Measurements from ENCODE around the gene SLC17A5. TPM values are rescaled to one million over a fixed set of nuclear protein-coding genes. Genes with fewer than 3 reads are reported as not detected.
A peak's percentile ranks its signal among the peaks of the same experiment; 100 is the strongest.

The SLC17A5 gene
- total RNA-seq, 6 donors from 2014 or later, result 13.0 to 32.5 (median 22.3) TPM

DNA sequence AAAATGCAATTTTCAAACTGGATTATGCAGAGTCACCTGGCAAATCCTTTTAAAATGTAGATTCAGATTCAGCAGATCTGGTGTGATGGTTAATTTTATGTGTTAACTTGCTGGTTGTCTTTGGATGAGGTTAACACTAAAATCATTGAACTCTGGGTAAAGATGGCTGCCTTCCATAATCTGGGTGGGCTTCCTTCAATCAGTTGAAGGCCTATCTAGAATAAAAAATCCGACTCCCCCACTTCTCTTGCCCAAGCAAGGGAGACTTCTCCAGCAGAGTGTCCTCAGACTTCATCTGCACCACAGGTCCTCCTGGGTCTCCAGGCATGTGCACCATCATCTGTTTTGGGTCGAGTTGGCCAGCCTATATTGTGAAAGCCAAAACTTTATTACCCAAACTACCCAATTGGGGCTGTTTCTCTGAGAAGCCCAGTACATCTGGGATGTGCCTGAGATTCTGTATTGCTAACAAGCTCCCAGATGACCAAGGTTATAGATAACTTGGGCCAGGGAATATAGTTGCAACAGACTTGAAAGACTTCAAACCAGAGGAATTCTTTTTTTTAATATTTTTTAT lies 1.6 kb upstream of the SLC17A5 start:
- H3K36me3 ChIP-seq, result no peaks in the 10 kb centered on the region
- no peak for DNase-seq
- no peaks in the 10 kb centered on the region for H3K27me3 ChIP-seq
- TF ChIP-seq POLR2AphosphoS5 (IDR thresholded peaks at IDR 0.05) (no peak), EP300 (IDR thresholded peaks at IDR 0.05) (no peak), POLR2A (IDR thresholded peaks at IDR 0.05) (no peak)
- TF ChIP-seq, protein P1, sequence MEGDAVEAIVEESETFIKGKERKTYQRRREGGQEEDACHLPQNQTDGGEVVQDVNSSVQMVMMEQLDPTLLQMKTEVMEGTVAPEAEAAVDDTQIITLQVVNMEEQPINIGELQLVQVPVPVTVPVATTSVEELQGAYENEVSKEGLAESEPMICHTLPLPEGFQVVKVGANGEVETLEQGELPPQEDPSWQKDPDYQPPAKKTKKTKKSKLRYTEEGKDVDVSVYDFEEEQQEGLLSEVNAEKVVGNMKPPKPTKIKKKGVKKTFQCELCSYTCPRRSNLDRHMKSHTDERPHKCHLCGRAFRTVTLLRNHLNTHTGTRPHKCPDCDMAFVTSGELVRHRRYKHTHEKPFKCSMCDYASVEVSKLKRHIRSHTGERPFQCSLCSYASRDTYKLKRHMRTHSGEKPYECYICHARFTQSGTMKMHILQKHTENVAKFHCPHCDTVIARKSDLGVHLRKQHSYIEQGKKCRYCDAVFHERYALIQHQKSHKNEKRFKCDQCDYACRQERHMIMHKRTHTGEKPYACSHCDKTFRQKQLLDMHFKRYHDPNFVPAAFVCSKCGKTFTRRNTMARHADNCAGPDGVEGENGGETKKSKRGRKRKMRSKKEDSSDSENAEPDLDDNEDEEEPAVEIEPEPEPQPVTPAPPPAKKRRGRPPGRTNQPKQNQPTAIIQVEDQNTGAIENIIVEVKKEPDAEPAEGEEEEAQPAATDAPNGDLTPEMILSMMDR (IDR thresholded peaks at IDR 0.05), result no peak
- H3K4me3 ChIP-seq, result peak overlapping the region in 1 of 4 donors; percentile 94
- peaks cover 0 to 26% (median 13%) of the 10 kb centered on the region in 4 donors for H3K4me1 ChIP-seq
- no peak for ATAC-seq (ENCODE audit: low FRiP score in 2 of 2)
- no peaks in the 10 kb centered on the region for H3K9me3 ChIP-seq
- H3K27ac ChIP-seq, result peak overlapping the region in 3 of 4 donors; percentile 98
- 71 to 88% methylated on average over 2 of the region's 2 CpGs for WGBS, 2 donors

DNA sequence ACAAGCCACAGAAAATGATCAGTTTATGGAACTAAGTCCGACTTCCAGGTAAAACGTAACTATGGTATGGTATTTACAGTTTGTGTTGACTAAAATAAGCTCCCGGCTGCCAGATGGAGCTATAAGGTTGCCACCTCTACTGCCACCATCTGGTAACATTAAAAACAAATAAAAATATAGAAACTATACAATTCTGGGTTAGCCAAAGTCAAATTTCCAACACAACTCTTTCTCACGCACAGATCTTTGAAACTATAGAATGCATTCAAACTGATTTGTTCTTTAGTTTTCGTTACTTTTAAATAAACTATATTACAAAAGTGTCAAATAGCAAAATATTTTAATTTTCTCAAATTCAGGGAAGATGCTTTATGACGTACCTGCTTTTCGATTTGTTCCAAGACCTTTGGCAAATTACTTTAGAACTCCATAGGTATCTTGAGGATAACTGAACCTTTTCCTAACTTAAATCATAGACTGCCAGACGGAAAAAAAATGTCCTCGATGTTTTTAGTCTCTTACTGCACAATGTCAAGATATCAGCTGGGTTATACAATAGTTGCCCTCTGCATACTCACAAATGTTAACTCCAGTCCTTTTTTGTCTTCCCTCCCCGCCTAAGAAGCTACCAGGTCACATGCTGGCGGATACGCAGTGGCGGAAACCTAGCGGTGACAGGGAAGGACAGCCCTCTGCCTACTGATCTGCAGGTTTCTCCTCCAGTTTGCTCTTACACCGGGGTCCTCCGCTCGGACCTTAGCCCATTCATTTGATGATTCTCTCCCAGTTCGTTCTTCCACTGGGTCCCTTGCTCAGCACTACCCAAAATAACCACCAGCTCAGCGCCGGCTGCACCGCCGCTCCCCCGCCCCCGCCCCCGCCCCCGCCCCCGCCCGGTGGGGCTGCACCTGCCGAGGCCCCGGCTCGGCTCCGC lies 888 bp downstream of the SLC17A5 start:
- Histone ChIP-seq H3K27me3 (no peaks in the 10 kb centered on the region), H3K27ac (peak overlapping the region; percentile 98 to 99 (median 98)), H3K4me1 (peaks cover 0 to 26% (median 13%) of the 10 kb centered on the region in 4 donors), H3K4me3 (peak overlapping the region; percentile 77 to 96 (median 92)), H3K36me3 (peaks cover 0 to 16% (median 0%) of the 10 kb centered on the region in 4 donors), H3K9me3 (no peaks in the 10 kb centered on the region)
- DNase-seq, result peak in 1 of 2 donors; percentile 80
- ATAC-seq (ENCODE audit: low FRiP score in 2 of 2), result peak; percentile 45 to 71
- WGBS, 2 donors, result 2 to 3% methylated on average over 22 to 31 of the region's 32 CpGs
- TF ChIP-seq EP300 (IDR thresholded peaks at IDR 0.05), result no peak
- TF ChIP-seq, protein P1 (IDR thresholded peaks at IDR 0.05), result peak; percentile 23 to 59 (median 43)
- peak in 1 of 2 donors; percentile 67 for TF ChIP-seq POLR2AphosphoS5 (IDR thresholded peaks at IDR 0.05)

DNA sequence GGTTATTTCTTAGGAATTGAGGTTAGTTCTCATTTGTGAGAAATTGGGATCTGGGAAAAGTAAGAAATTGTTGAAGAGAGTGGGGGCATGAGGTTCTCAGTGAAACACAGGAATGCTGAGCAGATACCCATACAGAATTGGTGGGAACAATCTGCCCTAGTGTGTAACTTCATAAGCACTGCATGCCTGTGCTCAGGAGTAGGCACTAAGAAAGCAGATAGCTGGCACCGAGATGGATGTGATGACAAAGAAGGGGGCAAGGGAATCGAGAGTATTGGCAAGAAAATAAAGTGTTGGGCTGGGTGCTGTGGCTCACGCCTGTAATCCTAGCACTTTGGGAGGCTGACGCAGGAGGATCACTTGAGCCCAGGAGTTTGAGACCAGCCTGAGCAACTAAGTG lies 4.0 kb downstream of the SLC17A5 start:
- TF ChIP-seq POLR2A (IDR thresholded peaks at IDR 0.05) (no peak), EP300 (IDR thresholded peaks at IDR 0.05) (no peak), POLR2AphosphoS5 (IDR thresholded peaks at IDR 0.05) (no peak)
- TF ChIP-seq, protein P1 (IDR thresholded peaks at IDR 0.05), result no peak
- Histone ChIP-seq H3K4me1 (peaks cover 0 to 29% (median 10%) of the 10 kb centered on the region in 4 donors), H3K4me3 (no peak overlapping the region), H3K27me3 (no peaks in the 10 kb centered on the region), H3K9me3 (no peaks in the 10 kb centered on the region), H3K36me3 (peaks cover 0 to 16% (median 0%) of the 10 kb centered on the region in 4 donors), H3K27ac (no peak overlapping the region)
- no peak for DNase-seq
- 73 to 77% methylated on average over 4 of the region's 4 CpGs for WGBS, 2 donors
- no peak for ATAC-seq (ENCODE audit: low FRiP score in 2 of 2)

DNA sequence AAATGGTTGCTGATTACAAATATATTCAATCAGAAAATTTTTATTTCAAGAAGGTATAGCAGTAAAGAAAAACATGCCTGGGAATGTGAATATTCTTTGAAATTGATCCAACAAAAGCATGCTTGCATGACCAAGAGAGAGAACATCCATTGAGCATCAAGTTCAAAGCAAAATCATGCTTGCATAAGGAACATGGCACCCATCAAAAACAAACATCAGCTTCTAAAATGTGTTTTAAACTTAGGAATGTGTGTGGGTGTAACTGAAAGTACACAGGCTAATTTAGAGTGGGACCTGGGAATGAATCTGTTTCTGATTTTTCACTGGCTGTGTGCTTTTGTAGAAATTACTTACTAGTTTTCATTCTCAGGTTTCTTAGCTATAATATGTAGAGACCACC lies 5.6 kb downstream of the SLC17A5 start:
- Histone ChIP-seq H3K9me3 (no peaks in the 10 kb centered on the region), H3K36me3 (peaks cover 0 to 16% (median 0%) of the 10 kb centered on the region in 4 donors), H3K4me1 (peaks cover 0 to 24% (median 9%) of the 10 kb centered on the region in 4 donors), H3K27ac (no peak overlapping the region), H3K4me3 (no peak overlapping the region), H3K27me3 (no peaks in the 10 kb centered on the region)
- DNase-seq, result no peak
- TF ChIP-seq POLR2A (IDR thresholded peaks at IDR 0.05) (no peak), EP300 (IDR thresholded peaks at IDR 0.05) (no peak), POLR2AphosphoS5 (IDR thresholded peaks at IDR 0.05) (no peak)
- TF ChIP-seq, protein P1 (IDR thresholded peaks at IDR 0.05), result no peak
- ATAC-seq (ENCODE audit: low FRiP score in 2 of 2), result no peak

Data from upper lobe of left lung (tissue), 6 donors.